Measurements from ENCODE around the gene AKR7A3.
"Not testable (repeated sequence)": the region's sequence is repeated elsewhere in the genome, so short reads cannot be mapped to it uniquely, and the experiment has no call there.

AKR7A3 gene

GRCh38 chr1:19289244-19289643, 674 bp upstream of the AKR7A3 start:
- no peak for TF ChIP-seq CTCF (IDR thresholded peaks at IDR 0.05; ENCODE audit: borderline replicate concordance, insufficient read depth, low read depth, low read length)
- no peak overlapping the region for H3K4me3 ChIP-seq (ENCODE audit: low read depth, low read length)

- TF ChIP-seq CTCF (IDR thresholded peaks at IDR 0.05; ENCODE audit: borderline replicate concordance, insufficient read depth, low read depth, low read length): no peak
- H3K4me3 ChIP-seq (ENCODE audit: low read depth, low read length): no peak overlapping the region
Observed at GRCh38 chr1:19287436-19288185, 959 bp downstream of the AKR7A3 start.

- not testable (repeated sequence) for H3K4me3 ChIP-seq (ENCODE audit: low read depth, low read length)
Observed at GRCh38 chr1:19285807-19286206, 2.8 kb downstream of the AKR7A3 start.

GRCh38 chr1:19285366-19285765, 3.2 kb downstream of the AKR7A3 start:
- H3K4me3 ChIP-seq (ENCODE audit: low read depth, low read length): not testable (repeated sequence)

- H3K4me3 ChIP-seq (ENCODE audit: low read depth, low read length): no peak overlapping the region
- TF ChIP-seq CTCF (IDR thresholded peaks at IDR 0.05; ENCODE audit: borderline replicate concordance, insufficient read depth, low read depth, low read length): no peak
Observed at GRCh38 chr1:19284881-19285280, 3.7 kb downstream of the AKR7A3 start.

GRCh38 chr1:19283891-19284290, 4.7 kb downstream of the AKR7A3 start:
- H3K4me3 ChIP-seq (ENCODE audit: low read depth, low read length): no peak overlapping the region
- TF ChIP-seq CTCF (IDR thresholded peaks at IDR 0.05; ENCODE audit: borderline replicate concordance, insufficient read depth, low read depth, low read length): no peak

GRCh38 chr1:19274636-19275035, 13.9 kb downstream of the AKR7A3 start:
- H3K4me3 ChIP-seq (ENCODE audit: low read depth, low read length): no peak overlapping the region
- TF ChIP-seq CTCF (IDR thresholded peaks at IDR 0.05; ENCODE audit: borderline replicate concordance, insufficient read depth, low read depth, low read length): no peak

- H3K4me3 ChIP-seq (ENCODE audit: low read depth, low read length): not testable (repeated sequence)
Observed at GRCh38 chr1:19273844-19274531, 14.6 kb downstream of the AKR7A3 start.
